ENCODE data around the gene RHOBTB1.

Gene RHOBTB1

GRCh38 chr10:60903096-60903495 lies 40.9 kb downstream of the RHOBTB1 start:
- DNase-seq, result no peak

GRCh38 chr10:60901561-60902235 lies 42.3 kb downstream of the RHOBTB1 start:
- DNase-seq, result peak; percentile 7 to 66 (median 19)

DNA sequence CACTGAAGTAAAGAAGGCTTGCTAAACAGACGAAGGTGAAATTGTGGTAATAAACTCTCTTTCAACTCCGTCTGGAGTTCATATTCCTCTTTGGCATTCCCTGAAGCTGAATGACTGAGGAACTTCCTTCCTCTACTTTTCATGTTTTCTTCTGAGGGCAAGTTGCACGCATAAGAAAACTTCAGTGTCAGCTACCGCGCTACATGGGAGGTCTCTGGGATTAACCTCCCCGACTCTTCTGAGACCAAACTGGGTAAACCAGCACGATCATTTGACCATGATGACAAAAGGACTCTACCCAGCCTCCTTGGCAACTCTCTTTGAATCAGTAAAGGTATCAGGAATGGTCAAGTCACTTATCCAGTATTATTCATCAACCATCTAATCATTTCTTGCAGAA lies 44.7 kb downstream of the RHOBTB1 start:
- no peak for DNase-seq

DNA sequence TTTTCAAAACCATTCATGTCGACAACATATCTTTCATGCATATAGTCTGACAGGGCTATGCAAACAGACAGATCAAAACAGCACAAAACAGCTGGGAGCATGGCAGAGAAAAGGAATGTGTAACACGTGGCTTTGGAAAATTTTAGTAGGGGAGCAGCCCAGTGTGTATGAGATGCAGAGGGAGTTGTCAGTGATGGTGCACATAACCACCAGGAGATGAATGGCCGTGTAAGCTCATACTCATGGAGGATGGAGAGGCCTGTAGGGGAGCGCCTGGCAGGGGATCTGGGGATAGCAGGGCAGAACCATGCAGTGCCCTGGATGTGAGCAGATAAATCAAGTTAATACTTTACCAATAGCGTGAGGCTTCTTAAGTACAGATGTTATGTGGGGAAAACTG lies 45.7 kb downstream of the RHOBTB1 start:
- DNase-seq, result no peak

DNA sequence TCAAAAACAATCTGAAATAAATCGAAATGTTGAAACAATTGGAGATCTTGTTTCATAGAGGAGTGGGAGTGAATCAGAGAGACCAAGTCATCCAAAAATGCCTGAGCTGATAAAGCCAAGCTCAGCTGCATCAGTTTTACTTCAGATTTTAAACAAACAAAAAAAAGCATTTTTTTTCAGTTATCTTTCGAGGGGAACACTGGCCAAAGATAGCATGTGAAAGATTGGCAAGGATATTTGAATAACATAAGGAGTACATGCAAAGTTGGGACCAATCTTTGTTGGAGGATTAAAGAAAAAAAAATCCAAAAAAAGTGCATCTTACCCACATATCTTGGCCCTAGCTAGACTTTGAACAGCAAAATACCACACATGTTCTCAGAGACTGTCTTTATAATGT lies 47.2 kb downstream of the RHOBTB1 start:
- no peak for DNase-seq

DNA sequence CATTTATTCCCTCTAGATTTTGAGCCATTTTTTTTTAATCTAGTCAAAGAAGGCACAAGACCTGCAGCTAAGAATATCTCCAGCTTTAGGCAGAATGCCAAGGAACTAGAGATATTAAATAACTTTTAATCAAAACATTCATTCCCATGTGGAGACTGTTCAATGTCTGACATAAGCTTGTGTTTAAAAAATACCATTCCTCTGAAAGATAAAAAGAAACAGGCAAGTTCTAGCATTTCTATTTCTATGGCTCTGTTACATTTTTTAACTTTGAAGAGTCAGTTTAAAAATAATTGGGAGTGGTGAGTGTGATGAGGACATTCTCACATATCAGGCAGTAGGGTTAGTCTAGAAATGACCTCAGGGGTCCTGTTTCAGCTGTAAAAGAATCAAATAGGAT lies 48.0 kb downstream of the RHOBTB1 start:
- DNase-seq, result no peak

DNA sequence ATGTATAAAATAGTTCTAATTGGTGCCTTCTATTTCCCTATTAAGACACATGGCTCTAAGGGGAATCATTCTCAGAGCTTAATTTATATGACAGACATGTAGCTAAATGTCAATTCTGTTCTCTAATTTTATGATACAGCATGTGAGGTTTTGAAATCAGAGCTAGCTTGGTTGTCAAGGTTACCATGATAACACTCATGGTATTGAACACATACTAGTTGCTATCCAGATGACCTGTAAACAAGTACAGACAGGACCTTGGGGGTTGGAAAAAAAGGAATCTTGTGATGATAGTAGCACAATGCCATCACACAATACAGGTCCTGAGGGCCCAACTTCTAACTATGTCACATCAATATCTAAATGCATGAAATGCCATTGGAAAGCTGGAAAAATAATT lies 49.2 kb downstream of the RHOBTB1 start:
- DNase-seq, result peak in 1 of 3 experiments; percentile 35

- DNase-seq, result peak in 1 of 3 experiments; percentile 20
Measured at GRCh38 chr10:60893231-60893630, 50.8 kb downstream of the RHOBTB1 start.

DNA sequence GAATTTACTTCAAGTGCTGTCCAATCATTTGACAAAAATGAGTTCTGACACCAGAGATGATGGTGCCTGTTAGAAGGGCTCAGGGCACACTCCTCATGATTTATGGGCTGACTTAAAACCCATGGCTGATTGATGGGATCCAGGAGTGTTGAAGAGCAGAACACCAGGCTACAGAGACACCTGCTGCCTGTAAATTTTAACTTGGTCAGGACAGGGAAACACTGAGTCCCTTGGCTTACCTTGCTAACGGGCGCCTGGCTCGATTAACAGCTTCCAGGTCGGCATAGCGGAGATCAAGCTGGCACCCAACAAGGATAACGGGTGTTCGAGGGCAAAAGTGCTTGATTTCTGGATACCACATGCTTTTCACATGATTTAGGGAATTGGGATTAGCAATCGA lies 51.4 kb downstream of the RHOBTB1 start:
- DNase-seq, result peak; percentile 11 to 87 (median 38)

DNA sequence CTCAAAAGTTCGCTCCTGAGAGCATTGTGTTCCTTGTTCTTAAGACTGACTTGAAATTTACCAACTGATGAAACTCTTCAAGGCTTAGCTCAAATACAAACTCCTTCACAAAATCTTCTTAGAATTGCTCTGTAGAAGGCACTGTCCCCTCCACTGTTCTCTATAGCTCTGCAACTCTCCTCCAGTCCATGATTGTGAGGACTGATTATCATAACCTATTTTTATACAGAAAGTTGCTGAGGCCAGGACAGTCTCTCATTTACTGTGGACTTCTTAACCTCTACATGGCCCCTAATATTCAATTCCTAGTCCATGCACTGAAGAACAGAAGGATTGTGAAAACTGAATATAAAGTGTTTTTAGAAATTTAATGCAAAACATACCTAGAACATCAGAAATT lies 53.2 kb downstream of the RHOBTB1 start:
- DNase-seq, result no peak

- peak in 1 of 3 experiments; percentile 4 for DNase-seq
Measured at GRCh38 chr10:60883187-60883586, 60.8 kb downstream of the RHOBTB1 start.

DNA sequence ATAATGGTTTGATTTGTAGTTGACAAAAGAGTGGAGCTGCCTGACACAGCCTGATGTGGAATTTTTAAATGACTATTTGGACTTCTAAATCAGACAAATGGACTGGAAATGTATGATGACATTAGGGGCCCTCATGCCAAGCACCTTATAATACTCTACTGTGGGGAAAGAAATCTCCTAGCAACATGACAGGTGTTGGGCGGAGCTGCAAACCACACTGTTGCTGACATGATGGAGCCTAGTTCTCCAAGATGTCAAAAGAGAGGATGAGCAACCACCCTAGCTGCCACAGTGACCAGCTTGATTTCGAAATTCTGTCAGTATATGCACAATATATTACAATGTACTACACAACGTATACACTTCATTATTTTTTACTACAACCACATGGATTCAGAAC lies 65.8 kb downstream of the RHOBTB1 start:
- peak in 2 of 3 experiments; percentile 45 to 46 for DNase-seq

GRCh38 chr10:60877777-60878120 lies 66.2 kb downstream of the RHOBTB1 start:
- DNase-seq, result peak in 1 of 3 experiments; percentile 21

DNA sequence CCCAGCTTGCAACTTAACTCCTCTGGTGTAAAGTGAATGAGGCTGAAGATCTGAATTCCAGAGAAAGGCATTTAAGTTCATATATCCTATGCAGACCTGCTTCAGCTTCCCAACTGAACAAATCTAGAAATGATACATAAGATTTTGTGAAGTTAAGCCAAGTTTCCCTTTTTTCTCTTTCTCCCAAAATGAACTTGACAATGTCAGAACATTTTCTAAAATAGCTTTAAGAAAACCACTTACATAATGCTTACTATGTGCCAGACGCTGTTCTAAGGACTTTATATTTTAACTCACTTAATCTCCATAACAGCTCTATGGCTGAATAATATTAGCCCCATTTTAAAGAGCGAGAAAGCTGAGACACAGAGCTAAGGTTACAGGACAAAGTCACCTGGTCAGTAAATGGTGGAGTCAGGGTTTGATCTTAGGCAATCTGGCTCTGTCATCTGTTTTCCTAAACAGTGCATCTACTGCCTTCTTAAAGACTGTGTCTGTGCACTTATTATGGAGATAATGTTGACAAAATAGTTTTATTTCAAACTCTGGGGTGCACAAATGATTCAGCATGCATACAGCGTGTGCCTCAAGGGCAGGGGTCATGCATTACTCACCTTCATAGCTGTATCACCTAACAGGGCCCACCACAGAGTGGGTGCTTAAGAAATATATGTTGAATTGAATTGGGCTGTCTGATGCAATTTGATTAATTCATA lies 66.8 kb downstream of the RHOBTB1 start:
- DNase-seq, result no peak

- no peak for DNase-seq
Measured at GRCh38 chr10:60873758-60874157, 70.2 kb downstream of the RHOBTB1 start.

DNA sequence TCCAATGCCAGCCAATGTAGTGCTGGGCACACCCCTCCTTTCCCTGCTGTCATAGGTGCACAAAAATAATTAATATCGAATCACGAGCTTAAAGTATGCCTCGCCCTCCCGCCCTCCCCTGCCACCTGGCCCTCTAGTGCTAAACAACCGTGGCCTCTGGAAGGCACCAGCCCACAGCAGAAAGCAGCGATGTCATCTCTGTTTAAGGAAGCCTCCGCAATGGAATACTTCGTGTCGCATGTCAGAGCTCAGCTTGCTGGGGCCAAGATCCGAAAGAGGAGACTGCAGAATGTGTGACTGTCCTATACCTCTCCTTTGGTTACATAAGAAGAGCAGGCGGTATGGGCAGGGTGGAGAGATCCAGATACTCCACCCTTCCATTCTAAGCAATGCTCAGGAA lies 71.5 kb downstream of the RHOBTB1 start:
- DNase-seq, result peak in 1 of 3 experiments; percentile 14

- DNase-seq, result peak in 1 of 3 experiments; percentile 70
Measured at GRCh38 chr10:60871215-60871614, 72.8 kb downstream of the RHOBTB1 start.

DNA sequence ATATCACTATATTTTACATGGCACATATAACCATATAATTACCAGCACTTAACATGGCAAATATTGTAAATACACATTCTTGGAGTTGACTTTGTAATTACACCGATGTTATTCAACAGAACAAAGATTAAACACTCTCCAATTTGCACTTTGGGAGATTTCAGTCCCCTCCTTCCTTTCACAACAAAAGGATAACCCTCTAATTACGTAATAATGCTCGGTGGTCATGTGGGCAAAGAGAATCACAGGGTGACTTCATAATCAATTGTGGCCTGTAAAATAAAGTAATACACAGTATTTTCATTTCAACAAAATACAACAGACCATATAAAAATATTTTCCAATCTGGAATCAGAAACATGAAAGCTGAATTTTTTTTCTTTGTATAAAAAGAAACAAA lies 73.2 kb downstream of the RHOBTB1 start:
- peak in 1 of 3 experiments; percentile 84 for DNase-seq

DNA sequence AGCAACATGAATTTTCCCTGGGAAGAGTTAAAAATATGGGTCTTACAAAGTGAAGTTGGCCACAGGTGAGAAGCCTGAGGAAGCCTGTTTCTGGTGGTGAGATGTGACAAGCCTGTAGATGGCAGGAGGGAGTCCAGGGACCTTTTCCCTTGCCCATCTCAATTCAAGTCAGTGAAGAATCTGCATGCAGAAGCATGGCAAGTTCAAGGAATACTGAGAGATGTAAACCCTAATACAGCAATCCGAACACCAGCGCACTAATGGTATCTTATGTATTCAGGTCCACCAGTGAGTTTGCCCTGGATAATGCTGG lies 73.6 kb downstream of the RHOBTB1 start:
- DNase-seq, result no peak

- peak in 1 of 3 experiments; percentile 25 for DNase-seq
Measured at GRCh38 chr10:60869652-60870415, 74.2 kb downstream of the RHOBTB1 start.

DNA sequence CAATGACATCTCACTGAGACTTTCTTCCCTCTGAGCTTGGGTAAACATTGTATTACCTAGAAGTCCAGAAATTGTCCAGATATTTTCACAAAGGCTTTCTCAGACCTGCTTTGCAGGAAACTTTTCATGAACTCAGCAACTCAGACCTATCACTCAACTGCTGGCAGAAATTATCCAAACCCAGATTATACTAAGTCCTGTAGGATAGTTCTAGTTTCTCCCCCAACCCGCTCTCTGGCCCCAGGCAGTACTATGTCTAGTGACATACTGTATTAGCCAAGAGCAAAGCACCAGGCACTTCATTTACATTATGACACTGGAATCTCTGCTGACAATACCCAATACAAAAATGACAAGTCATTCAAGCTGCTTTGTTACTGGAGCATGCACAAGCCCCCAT lies 75.0 kb downstream of the RHOBTB1 start:
- no peak for DNase-seq

- no peak for DNase-seq
Measured at GRCh38 chr10:60865198-60865783, 78.7 kb downstream of the RHOBTB1 start.

GRCh38 chr10:60863796-60864195 lies 80.2 kb downstream of the RHOBTB1 start:
- peak in 1 of 3 experiments; percentile 17 for DNase-seq

- no peak for DNase-seq
Measured at GRCh38 chr10:60862517-60862916, 81.5 kb downstream of the RHOBTB1 start.
